RWPE2 (cell line): ENCODE results near the gene PLEKHG7.

Source experiments
- ATAC-seq: fragments of 200-7000 bp; cut with Tn5 transposase; 3 replicates; pipeline ENCODE4 v1.9.1; 2021; ENCODE audit warnings: low read depth
- DNase-seq: peaks from one replicate; pipeline ENCODE4 v3.0.0-alpha.2; 2020; ENCODE audit warnings: low spot score
- H3K27ac ChIP-seq: fragments of 450-650 bp; 2 replicates; pipeline ENCODE4 v1.5.1; 2017; ENCODE audit warnings: mild to moderate bottlenecking; ENCODE audit not compliant: poor library complexity, severe bottlenecking
- H3K27me3 ChIP-seq: fragments of 250-450 bp; sonication (Bioruptor Pico); 2 replicates; pipeline ENCODE4 v1.5.1; 2021; ENCODE audit warnings: mild to moderate bottlenecking, moderate library complexity; ENCODE audit not compliant: insufficient read depth, poor library complexity, severe bottlenecking
- H3K36me3 ChIP-seq: fragments of 250-450 bp; sonication (Bioruptor Pico); 2 replicates; pipeline ENCODE4 v1.5.1; 2020; ENCODE audit warnings: low read depth, mild to moderate bottlenecking, moderate library complexity
- H3K4me1 ChIP-seq: fragments of 250-450 bp; sonication (Bioruptor Pico); 2 replicates; pipeline ENCODE4 v1.5.1; 2021; ENCODE audit warnings: mild to moderate bottlenecking, moderate library complexity; ENCODE audit not compliant: insufficient read depth, poor library complexity, severe bottlenecking
- H3K4me3 ChIP-seq: fragments of 250-450 bp; sonication (Bioruptor Pico); 2 replicates; pipeline ENCODE4 v1.5.1; 2021; ENCODE audit warnings: mild to moderate bottlenecking, moderate library complexity; ENCODE audit not compliant: severe bottlenecking
- H3K9me3 ChIP-seq: fragments of 250-450 bp; sonication (Bioruptor Pico); 2 replicates; pipeline ENCODE4 v1.5.1; 2021; ENCODE audit warnings: mild to moderate bottlenecking, moderate library complexity; ENCODE audit not compliant: severe bottlenecking
- TF ChIP-seq, protein P1 (sequence below): fragments of 450-650 bp; IDR thresholded peaks from one replicate; pipeline ENCODE4 v1.5.1; 2017; ENCODE audit warnings: mild to moderate bottlenecking, moderate library complexity; ENCODE audit not compliant: poor library complexity, severe bottlenecking

The PLEKHG7 gene

DNA sequence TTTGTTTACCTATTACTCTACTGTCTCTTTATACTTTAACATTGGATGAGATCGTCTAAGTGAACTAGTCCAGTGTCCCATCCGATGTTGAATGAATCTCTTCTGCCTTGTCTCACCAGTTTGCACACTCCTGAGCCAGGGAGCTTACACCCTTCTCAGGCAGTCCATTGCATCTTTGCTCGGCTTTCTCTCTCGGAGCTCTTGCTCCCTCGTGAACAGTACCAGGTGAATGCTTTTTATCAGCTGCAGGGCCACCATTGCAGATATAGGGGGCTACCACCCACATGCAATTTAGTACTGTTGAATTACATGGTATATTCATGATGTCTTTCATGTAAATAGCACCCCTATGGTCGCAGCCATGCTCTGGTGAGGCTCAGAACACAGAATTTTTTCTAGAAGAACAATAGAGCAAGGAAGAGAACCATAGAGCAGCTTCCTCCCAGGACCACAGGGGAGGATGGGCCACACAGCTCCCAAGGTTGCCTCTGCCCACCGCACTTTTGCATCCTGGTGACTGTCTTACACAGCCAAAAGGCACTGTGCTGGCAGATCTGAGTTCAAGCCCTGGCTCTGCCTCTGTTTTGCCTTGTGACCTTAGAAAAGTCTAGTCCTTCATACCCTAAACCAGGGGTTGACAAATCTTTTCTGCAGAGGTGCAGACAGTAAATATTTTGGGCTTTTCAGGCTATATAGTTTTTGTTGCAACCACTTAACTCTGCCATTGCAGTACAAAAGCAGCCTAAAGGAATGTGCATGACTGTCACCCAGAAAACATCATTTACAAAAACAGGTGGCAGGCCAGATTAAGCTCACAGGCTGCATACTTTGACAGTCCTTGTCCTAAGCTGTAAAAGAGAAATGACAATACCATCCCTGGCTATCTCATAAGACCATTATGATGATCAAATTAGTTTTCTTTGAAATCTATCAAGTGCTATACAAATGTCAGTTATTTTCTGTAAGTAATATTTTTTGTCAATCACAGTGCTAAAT is 35.4 kb downstream of the PLEKHG7 start:
- Histone ChIP-seq H3K4me1 (peaks cover 9% of the 10 kb centered on the region), H3K36me3 (no peaks in the 10 kb centered on the region), H3K27me3 (no peaks in the 10 kb centered on the region), H3K9me3 (no peaks in the 10 kb centered on the region), H3K27ac (no peak overlapping the region), H3K4me3 (no peak overlapping the region)
- DNase-seq (no peak), ATAC-seq (no peak)
- TF ChIP-seq, protein P1, sequence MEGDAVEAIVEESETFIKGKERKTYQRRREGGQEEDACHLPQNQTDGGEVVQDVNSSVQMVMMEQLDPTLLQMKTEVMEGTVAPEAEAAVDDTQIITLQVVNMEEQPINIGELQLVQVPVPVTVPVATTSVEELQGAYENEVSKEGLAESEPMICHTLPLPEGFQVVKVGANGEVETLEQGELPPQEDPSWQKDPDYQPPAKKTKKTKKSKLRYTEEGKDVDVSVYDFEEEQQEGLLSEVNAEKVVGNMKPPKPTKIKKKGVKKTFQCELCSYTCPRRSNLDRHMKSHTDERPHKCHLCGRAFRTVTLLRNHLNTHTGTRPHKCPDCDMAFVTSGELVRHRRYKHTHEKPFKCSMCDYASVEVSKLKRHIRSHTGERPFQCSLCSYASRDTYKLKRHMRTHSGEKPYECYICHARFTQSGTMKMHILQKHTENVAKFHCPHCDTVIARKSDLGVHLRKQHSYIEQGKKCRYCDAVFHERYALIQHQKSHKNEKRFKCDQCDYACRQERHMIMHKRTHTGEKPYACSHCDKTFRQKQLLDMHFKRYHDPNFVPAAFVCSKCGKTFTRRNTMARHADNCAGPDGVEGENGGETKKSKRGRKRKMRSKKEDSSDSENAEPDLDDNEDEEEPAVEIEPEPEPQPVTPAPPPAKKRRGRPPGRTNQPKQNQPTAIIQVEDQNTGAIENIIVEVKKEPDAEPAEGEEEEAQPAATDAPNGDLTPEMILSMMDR: no peak

GRCh38 chr12:92739113-92739512 is 36.3 kb downstream of the PLEKHG7 start:
- Histone ChIP-seq H3K4me1 (peaks cover 9% of the 10 kb centered on the region), H3K4me3 (no peak overlapping the region), H3K27me3 (no peaks in the 10 kb centered on the region), H3K9me3 (no peaks in the 10 kb centered on the region), H3K27ac (no peak overlapping the region), H3K36me3 (no peaks in the 10 kb centered on the region)
- TF ChIP-seq, protein P1: no peak
- no peak for DNase-seq
- ATAC-seq: no peak

GRCh38 chr12:92740411-92740810 is 37.6 kb downstream of the PLEKHG7 start:
- H3K27ac ChIP-seq: no peak overlapping the region
- H3K9me3 ChIP-seq: no peaks in the 10 kb centered on the region
- peaks cover 4% of the 10 kb centered on the region for H3K4me1 ChIP-seq
- no peak overlapping the region for H3K4me3 ChIP-seq
- H3K36me3 ChIP-seq: no peaks in the 10 kb centered on the region
- no peaks in the 10 kb centered on the region for H3K27me3 ChIP-seq
- DNase-seq (no peak), ATAC-seq (no peak)
- TF ChIP-seq, protein P1: no peak

DNA sequence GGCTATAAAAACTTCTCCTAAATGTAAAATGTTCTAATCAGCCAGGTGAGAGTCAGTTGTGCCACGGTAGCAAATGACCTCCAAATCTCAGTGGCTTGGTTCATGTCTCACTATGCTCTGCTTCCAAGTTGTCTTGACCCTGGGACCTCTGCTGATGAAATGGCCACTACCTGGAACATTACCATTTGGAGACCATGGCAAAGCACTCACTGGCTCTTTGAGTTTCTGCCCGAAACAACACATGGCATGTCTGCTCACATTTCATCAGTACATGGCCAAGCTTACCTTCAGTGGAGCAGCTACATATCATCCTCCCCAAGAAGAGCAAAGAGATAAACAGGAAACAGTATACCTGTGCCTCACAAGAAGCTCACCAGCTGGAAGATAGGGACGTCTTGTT is 40.2 kb downstream of the PLEKHG7 start:
- ATAC-seq: no peak
- Histone ChIP-seq H3K9me3 (no peaks in the 10 kb centered on the region), H3K27ac (no peak overlapping the region), H3K4me1 (peaks cover 20% of the 10 kb centered on the region), H3K36me3 (no peaks in the 10 kb centered on the region), H3K4me3 (no peak overlapping the region), H3K27me3 (no peaks in the 10 kb centered on the region)
- no peak for DNase-seq
- TF ChIP-seq, protein P1: no peak
